Measurements from ENCODE around the gene ATP10A.
A peak's percentile ranks its signal among the peaks of the same experiment; 100 is the strongest.

Gene ATP10A

GRCh38 chr15:25862472-25863110 is 536 bp downstream of the ATP10A start:
- peak overlapping the region; percentile 37 for H3K9ac ChIP-seq
- H2AFZ ChIP-seq: peak overlapping the region; percentile 76
- H3K4me1 ChIP-seq: no peaks in the 10 kb centered on the region
- no peaks in the 10 kb centered on the region for H3K27me3 ChIP-seq (ENCODE audit: control insufficient read depth, insufficient read depth, low read length)
- H3K4me2 ChIP-seq (ENCODE audit: low read length): peak overlapping the region; percentile 90
- H3K79me2 ChIP-seq: peaks cover 10% of the 10 kb centered on the region
- peak overlapping the region; percentile 67 for H3K4me3 ChIP-seq (ENCODE audit: low read depth, low read length)
- no peaks in the 10 kb centered on the region for H3K36me3 ChIP-seq (ENCODE audit: control insufficient read depth, insufficient read depth, low read length)
- H3K27ac ChIP-seq: peak overlapping the region; percentile 76
- H3K9me3 ChIP-seq (ENCODE audit: control insufficient read depth, low read length): no peaks in the 10 kb centered on the region
- no peak for TF ChIP-seq CTCF (IDR thresholded peaks at IDR 0.05)

GRCh38 chr15:25862071-25862471 is 1.1 kb downstream of the ATP10A start:
- Histone ChIP-seq H3K79me2 (peaks cover 10% of the 10 kb centered on the region), H3K4me2 (ENCODE audit: low read length) (peak overlapping the region; percentile 90), H3K27me3 (ENCODE audit: control insufficient read depth, insufficient read depth, low read length) (no peaks in the 10 kb centered on the region), H3K4me3 (ENCODE audit: low read depth, low read length) (peak overlapping the region; percentile 67), H3K9ac (no peak overlapping the region), H3K9me3 (ENCODE audit: control insufficient read depth, low read length) (no peaks in the 10 kb centered on the region), H3K4me1 (no peaks in the 10 kb centered on the region), H3K27ac (peak overlapping the region; percentile 76), H2AFZ (peak overlapping the region; percentile 76), H3K36me3 (ENCODE audit: control insufficient read depth, insufficient read depth, low read length) (no peaks in the 10 kb centered on the region)
- TF ChIP-seq CTCF (IDR thresholded peaks at IDR 0.05): no peak

- H3K4me1 ChIP-seq: no peaks in the 10 kb centered on the region
Observed at GRCh38 chr15:25860885-25861866, 2.0 kb downstream of the ATP10A start.

GRCh38 chr15:25859838-25860645 is 3.1 kb downstream of the ATP10A start:
- Histone ChIP-seq H3K27me3 (ENCODE audit: control insufficient read depth, insufficient read depth, low read length) (no peaks in the 10 kb centered on the region), H3K9ac (no peak overlapping the region), H3K79me2 (peaks cover 13% of the 10 kb centered on the region), H3K4me2 (ENCODE audit: low read length) (peak overlapping the region; percentile 90), H3K36me3 (ENCODE audit: control insufficient read depth, insufficient read depth, low read length) (no peaks in the 10 kb centered on the region), H3K4me1 (no peaks in the 10 kb centered on the region), H3K4me3 (ENCODE audit: low read depth, low read length) (peak overlapping the region; percentile 11), H3K9me3 (ENCODE audit: control insufficient read depth, low read length) (no peaks in the 10 kb centered on the region), H3K27ac (peak overlapping the region; percentile 76), H2AFZ (no peak overlapping the region)
- TF ChIP-seq CTCF (IDR thresholded peaks at IDR 0.05): no peak

More at GRCh38 chr15:25860885-25861866, 2.0 kb downstream of the ATP10A start:
- Histone ChIP-seq H2AFZ (peak overlapping the region; percentile 76), H3K27me3 (ENCODE audit: control insufficient read depth, insufficient read depth, low read length) (no peaks in the 10 kb centered on the region), H3K4me3 (ENCODE audit: low read depth, low read length) (peak overlapping the region; percentile 67), H3K36me3 (ENCODE audit: control insufficient read depth, insufficient read depth, low read length) (no peaks in the 10 kb centered on the region), H3K9me3 (ENCODE audit: control insufficient read depth, low read length) (no peaks in the 10 kb centered on the region), H3K9ac (no peak overlapping the region), H3K27ac (peak overlapping the region; percentile 76), H3K4me2 (ENCODE audit: low read length) (peak overlapping the region; percentile 90), H3K79me2 (peaks cover 13% of the 10 kb centered on the region)
- no peak for TF ChIP-seq CTCF (IDR thresholded peaks at IDR 0.05)
